GM08714 (cell line): ENCODE data around the gene SGCA.

Source experiments
- H3K4me3 ChIP-seq: fragments of 200-500 bp; sonication (Bioruptor generic); 2 replicates; pipeline ENCODE4 v1.5.1; 2014; ENCODE audit warnings: mild to moderate bottlenecking, low read length, inconsistent platforms
- ZNF274 ChIP-seq: IDR thresholded peaks from 2 replicates; pipeline ENCODE4 v1.6.1; 2012; ENCODE audit warnings: mild to moderate bottlenecking, low read depth, low read length

Gene SGCA

GRCh38 chr17:50222922-50223321, 57.1 kb downstream of the SGCA start:
- TF ChIP-seq ZNF274, result no peak
- H3K4me3 ChIP-seq, result no peak overlapping the region
